Thyroid gland (tissue), 4 donors: Measurements from ENCODE around the gene PLAAT3.

Experiments used
- POLR2A ChIP-seq, 2 donors: fragments of 450-650 bp; IDR thresholded peaks; one replicate each; pipeline ENCODE4 v1.6.1; 2017; ENCODE audit warnings: antibody characterized with exemption in 2 of 2, mild to moderate bottlenecking in 2 of 2, moderate library complexity in 1 of 2
- TF ChIP-seq, protein P1 (sequence below), 6 experiments: fragments of 200-600 bp in 3 of 6; fragments of 450-650 bp in 3 of 6; sonication (generic) in 3 of 6; IDR thresholded peaks; one replicate each; pipeline ENCODE4 v1.5.1; 2016 to 2019; ENCODE audit warnings: antibody characterized with exemption in 6 of 6, mild to moderate bottlenecking in 2 of 6, inconsistent platforms in 1 of 6, moderate library complexity in 1 of 6

DNA sequence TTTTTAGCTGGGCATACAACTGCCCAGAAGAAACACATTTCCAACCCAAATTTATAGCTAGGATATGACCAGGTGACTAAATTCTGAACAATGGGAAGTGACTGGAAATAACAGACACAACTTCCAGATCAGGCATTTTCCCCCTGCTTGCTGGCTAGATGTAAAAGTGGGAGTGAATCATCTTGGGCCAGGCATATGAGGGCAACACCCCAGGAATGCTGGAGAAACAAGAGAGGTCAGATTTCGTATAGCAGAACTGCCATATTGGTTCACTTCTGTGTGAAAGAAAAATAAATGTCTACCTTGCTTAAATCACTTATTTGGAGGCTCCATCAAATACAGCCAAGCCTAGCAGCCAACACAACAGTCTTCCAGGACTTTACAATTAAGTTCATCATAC lies 49.6 kb upstream of the PLAAT3 start:
- TF ChIP-seq, protein P1, sequence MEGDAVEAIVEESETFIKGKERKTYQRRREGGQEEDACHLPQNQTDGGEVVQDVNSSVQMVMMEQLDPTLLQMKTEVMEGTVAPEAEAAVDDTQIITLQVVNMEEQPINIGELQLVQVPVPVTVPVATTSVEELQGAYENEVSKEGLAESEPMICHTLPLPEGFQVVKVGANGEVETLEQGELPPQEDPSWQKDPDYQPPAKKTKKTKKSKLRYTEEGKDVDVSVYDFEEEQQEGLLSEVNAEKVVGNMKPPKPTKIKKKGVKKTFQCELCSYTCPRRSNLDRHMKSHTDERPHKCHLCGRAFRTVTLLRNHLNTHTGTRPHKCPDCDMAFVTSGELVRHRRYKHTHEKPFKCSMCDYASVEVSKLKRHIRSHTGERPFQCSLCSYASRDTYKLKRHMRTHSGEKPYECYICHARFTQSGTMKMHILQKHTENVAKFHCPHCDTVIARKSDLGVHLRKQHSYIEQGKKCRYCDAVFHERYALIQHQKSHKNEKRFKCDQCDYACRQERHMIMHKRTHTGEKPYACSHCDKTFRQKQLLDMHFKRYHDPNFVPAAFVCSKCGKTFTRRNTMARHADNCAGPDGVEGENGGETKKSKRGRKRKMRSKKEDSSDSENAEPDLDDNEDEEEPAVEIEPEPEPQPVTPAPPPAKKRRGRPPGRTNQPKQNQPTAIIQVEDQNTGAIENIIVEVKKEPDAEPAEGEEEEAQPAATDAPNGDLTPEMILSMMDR (IDR thresholded peaks at IDR 0.05): no peak
- no peak for TF ChIP-seq POLR2A (IDR thresholded peaks at IDR 0.05)
